Measurements from ENCODE around the gene MANBA.

Gene MANBA

GRCh38 chr4:102589743-102590142 lies 171.0 kb downstream of the MANBA start:
- no peak overlapping the region for H3K18ac ChIP-seq (ENCODE audit: low read depth in 1 of 2, low read length in 2 of 2)
- H3K9ac ChIP-seq (ENCODE audit: low read length) = no peak overlapping the region
- no peak for DNase-seq
- H2AK5ac ChIP-seq (ENCODE audit: low read length, severe bottlenecking) = no peak overlapping the region
- no peak overlapping the region for H2BK5ac ChIP-seq (ENCODE audit: low read depth, low read length, poor library complexity, severe bottlenecking)
- H3K4me3 ChIP-seq (ENCODE audit: insufficient read depth in 1 of 2, low read depth in 1 of 2, low read length in 2 of 2) = no peak overlapping the region
- no peak overlapping the region for H3K14ac ChIP-seq (ENCODE audit: low read length in 2 of 2)
- no peak overlapping the region for H3K4ac ChIP-seq (ENCODE audit: low read depth in 1 of 2, low read length in 2 of 2)
- H3K36me3 ChIP-seq (ENCODE audit: control insufficient read depth in 1 of 2, insufficient read depth in 2 of 2, low read depth in 1 of 2, low read length in 2 of 2) = peaks cover 3 to 82% of the 10 kb centered on the region in 2 experiments
- H2AFZ ChIP-seq (ENCODE audit: low read depth, low read length) = no peak overlapping the region
- no peak overlapping the region for H2BK12ac ChIP-seq (ENCODE audit: low read length in 2 of 2)
- H4K91ac ChIP-seq (ENCODE audit: low read length) = no peak overlapping the region
- H2BK15ac ChIP-seq (ENCODE audit: low read depth, poor library complexity, severe bottlenecking) = no peak overlapping the region
- no peak overlapping the region for H3K27ac ChIP-seq (ENCODE audit: low read length, poor library complexity, severe bottlenecking)
- 82% methylated on average over 2 of the region's 3 CpGs for WGBS
- H3K9me3 ChIP-seq (ENCODE audit: control insufficient read depth, low read length) = peaks cover 14% of the 10 kb centered on the region
- H3K79me1 ChIP-seq (replicated peaks; ENCODE audit: low read length, poor library complexity, severe bottlenecking) = peaks cover 8% of the 10 kb centered on the region
- no peaks in the 10 kb centered on the region for H3K27me3 ChIP-seq (ENCODE audit: control insufficient read depth in 1 of 2, insufficient read depth in 1 of 2, low read length in 2 of 2)
- no peak overlapping the region for H4K8ac ChIP-seq (ENCODE audit: low read length)
- H3K4me2 ChIP-seq (ENCODE audit: low read length, poor library complexity, severe bottlenecking) = no peak overlapping the region
- H3K23ac ChIP-seq (ENCODE audit: low read length in 2 of 2) = no peak overlapping the region
- no peaks in the 10 kb centered on the region for H3K4me1 ChIP-seq (ENCODE audit: control insufficient read depth, insufficient read depth, low read depth, low read length)
- no peak overlapping the region for H2BK120ac ChIP-seq (ENCODE audit: low read depth, low read length)

- Histone ChIP-seq H3K4ac (ENCODE audit: low read depth in 1 of 2, low read length in 2 of 2) (no peak overlapping the region), H3K14ac (ENCODE audit: low read length in 2 of 2) (no peak overlapping the region), H2BK12ac (ENCODE audit: low read length in 2 of 2) (no peak overlapping the region), H3K4me2 (ENCODE audit: low read length, poor library complexity, severe bottlenecking) (no peak overlapping the region), H3K18ac (ENCODE audit: low read depth in 1 of 2, low read length in 2 of 2) (no peak overlapping the region), H2BK5ac (ENCODE audit: low read depth, low read length, poor library complexity, severe bottlenecking) (no peak overlapping the region), H3K9ac (ENCODE audit: low read length) (no peak overlapping the region), H4K91ac (ENCODE audit: low read length) (no peak overlapping the region), H4K8ac (ENCODE audit: low read length) (no peak overlapping the region), H2BK15ac (ENCODE audit: low read depth, poor library complexity, severe bottlenecking) (no peak overlapping the region), H2BK120ac (ENCODE audit: low read depth, low read length) (no peak overlapping the region), H2AFZ (ENCODE audit: low read depth, low read length) (no peak overlapping the region), H3K9me3 (ENCODE audit: control insufficient read depth, low read length) (peaks cover 14% of the 10 kb centered on the region), H3K23ac (ENCODE audit: low read length in 2 of 2) (no peak overlapping the region), H3K4me1 (ENCODE audit: control insufficient read depth, insufficient read depth, low read depth, low read length) (no peaks in the 10 kb centered on the region), H2AK5ac (ENCODE audit: low read length, severe bottlenecking) (no peak overlapping the region), H3K4me3 (ENCODE audit: insufficient read depth in 1 of 2, low read depth in 1 of 2, low read length in 2 of 2) (no peak overlapping the region), H3K79me1 (replicated peaks; ENCODE audit: low read length, poor library complexity, severe bottlenecking) (peaks cover 2% of the 10 kb centered on the region), H3K27ac (ENCODE audit: low read length, poor library complexity, severe bottlenecking) (no peak overlapping the region), H3K36me3 (ENCODE audit: control insufficient read depth in 1 of 2, insufficient read depth in 2 of 2, low read depth in 1 of 2, low read length in 2 of 2) (peaks cover 4 to 92% of the 10 kb centered on the region in 2 experiments), H3K27me3 (ENCODE audit: control insufficient read depth in 1 of 2, insufficient read depth in 1 of 2, low read length in 2 of 2) (no peaks in the 10 kb centered on the region)
- 99% methylated on average over 4 of the region's 4 CpGs for WGBS
- no peak for DNase-seq
These were observed 174.1 kb downstream of the MANBA start for GRCh38 chr4:102586644-102587021.

- H3K36me3 ChIP-seq (ENCODE audit: control insufficient read depth in 1 of 2, insufficient read depth in 2 of 2, low read depth in 1 of 2, low read length in 2 of 2) = peaks cover 4 to 94% of the 10 kb centered on the region in 2 experiments
- no peak overlapping the region for H2BK5ac ChIP-seq (ENCODE audit: low read depth, low read length, poor library complexity, severe bottlenecking)
- H3K9me3 ChIP-seq (ENCODE audit: control insufficient read depth, low read length) = peaks cover 10% of the 10 kb centered on the region
- H3K18ac ChIP-seq (ENCODE audit: low read depth in 1 of 2, low read length in 2 of 2) = no peak overlapping the region
- no peak for DNase-seq
- H2BK12ac ChIP-seq (ENCODE audit: low read length in 2 of 2) = no peak overlapping the region
- H2AFZ ChIP-seq (ENCODE audit: low read depth, low read length) = no peak overlapping the region
- H4K8ac ChIP-seq (ENCODE audit: low read length) = no peak overlapping the region
- H3K23ac ChIP-seq (ENCODE audit: low read length in 2 of 2) = no peak overlapping the region
- H3K4me2 ChIP-seq (ENCODE audit: low read length, poor library complexity, severe bottlenecking) = no peak overlapping the region
- H3K4me3 ChIP-seq (ENCODE audit: insufficient read depth in 1 of 2, low read depth in 1 of 2, low read length in 2 of 2) = no peak overlapping the region
- no peak overlapping the region for H3K9ac ChIP-seq (ENCODE audit: low read length)
- no peaks in the 10 kb centered on the region for H3K27me3 ChIP-seq (ENCODE audit: control insufficient read depth in 1 of 2, insufficient read depth in 1 of 2, low read length in 2 of 2)
- H3K4ac ChIP-seq (ENCODE audit: low read depth in 1 of 2, low read length in 2 of 2) = no peak overlapping the region
- no peak overlapping the region for H2BK120ac ChIP-seq (ENCODE audit: low read depth, low read length)
- no peak overlapping the region for H4K91ac ChIP-seq (ENCODE audit: low read length)
- 97% methylated on average over 3 of the region's 4 CpGs for WGBS
- H2BK15ac ChIP-seq (ENCODE audit: low read depth, poor library complexity, severe bottlenecking) = no peak overlapping the region
- no peaks in the 10 kb centered on the region for H3K4me1 ChIP-seq (ENCODE audit: control insufficient read depth, insufficient read depth, low read depth, low read length)
- no peak overlapping the region for H2AK5ac ChIP-seq (ENCODE audit: low read length, severe bottlenecking)
- peaks cover 2% of the 10 kb centered on the region for H3K79me1 ChIP-seq (replicated peaks; ENCODE audit: low read length, poor library complexity, severe bottlenecking)
- H3K27ac ChIP-seq (ENCODE audit: low read length, poor library complexity, severe bottlenecking) = no peak overlapping the region
- H3K14ac ChIP-seq (ENCODE audit: low read length in 2 of 2) = no peak overlapping the region
These were observed 174.6 kb downstream of the MANBA start for GRCh38 chr4:102586002-102586643.

GRCh38 chr4:102585329-102585728 lies 175.4 kb downstream of the MANBA start:
- H3K27ac ChIP-seq (ENCODE audit: low read length, poor library complexity, severe bottlenecking) = no peak overlapping the region
- H3K36me3 ChIP-seq (ENCODE audit: control insufficient read depth in 1 of 2, insufficient read depth in 2 of 2, low read depth in 1 of 2, low read length in 2 of 2) = peaks cover 4 to 94% of the 10 kb centered on the region in 2 experiments
- H3K9ac ChIP-seq (ENCODE audit: low read length) = no peak overlapping the region
- H2BK120ac ChIP-seq (ENCODE audit: low read depth, low read length) = no peak overlapping the region
- H3K4me1 ChIP-seq (ENCODE audit: control insufficient read depth, insufficient read depth, low read depth, low read length) = no peaks in the 10 kb centered on the region
- no peaks in the 10 kb centered on the region for H3K27me3 ChIP-seq (ENCODE audit: control insufficient read depth in 1 of 2, insufficient read depth in 1 of 2, low read length in 2 of 2)
- peaks cover 2% of the 10 kb centered on the region for H3K79me1 ChIP-seq (replicated peaks; ENCODE audit: low read length, poor library complexity, severe bottlenecking)
- H3K9me3 ChIP-seq (ENCODE audit: control insufficient read depth, low read length) = peaks cover 2% of the 10 kb centered on the region
- no peak overlapping the region for H3K4me3 ChIP-seq (ENCODE audit: insufficient read depth in 1 of 2, low read depth in 1 of 2, low read length in 2 of 2)
- no peak overlapping the region for H3K4me2 ChIP-seq (ENCODE audit: low read length, poor library complexity, severe bottlenecking)
- no peak overlapping the region for H2AK5ac ChIP-seq (ENCODE audit: low read length, severe bottlenecking)
- H4K8ac ChIP-seq (ENCODE audit: low read length) = no peak overlapping the region
- H2BK12ac ChIP-seq (ENCODE audit: low read length in 2 of 2) = no peak overlapping the region
- no peak overlapping the region for H3K23ac ChIP-seq (ENCODE audit: low read length in 2 of 2)
- no peak overlapping the region for H2AFZ ChIP-seq (ENCODE audit: low read depth, low read length)
- no peak overlapping the region for H3K14ac ChIP-seq (ENCODE audit: low read length in 2 of 2)
- H2BK5ac ChIP-seq (ENCODE audit: low read depth, low read length, poor library complexity, severe bottlenecking) = no peak overlapping the region
- no peak for DNase-seq
- H3K4ac ChIP-seq (ENCODE audit: low read depth in 1 of 2, low read length in 2 of 2) = no peak overlapping the region
- 98% methylated on average over 2 of the region's 2 CpGs for WGBS
- H3K18ac ChIP-seq (ENCODE audit: low read depth in 1 of 2, low read length in 2 of 2) = no peak overlapping the region
- no peak overlapping the region for H4K91ac ChIP-seq (ENCODE audit: low read length)
- H2BK15ac ChIP-seq (ENCODE audit: low read depth, poor library complexity, severe bottlenecking) = no peak overlapping the region
